H9 (cell line): Measurements from ENCODE around the gene ITPK1. TPM values are rescaled to one million over a fixed set of nuclear protein-coding genes. Genes with fewer than 3 reads are reported as not detected.

Experiments
- DNase-seq: peaks from one replicate; pipeline ENCODE4 v3.0.0-alpha.2; 2017
- H2AFZ ChIP-seq: one replicate; pipeline ENCODE4 v1.6.1; 2013; ENCODE audit warnings: mild to moderate bottlenecking, low read length, control low read depth, moderate library complexity
- H2AK5ac ChIP-seq: 2 replicates; pipeline ENCODE4 v1.6.1; 2013; ENCODE audit warnings: low read length, control low read depth, mixed read lengths; ENCODE audit not compliant: insufficient read length
- H2BK120ac ChIP-seq: one replicate; pipeline ENCODE4 v1.6.1; 2013; ENCODE audit warnings: low read depth, mild to moderate bottlenecking, low read length, control low read depth, inconsistent platforms; ENCODE audit not compliant: poor library complexity, severe bottlenecking
- H2BK12ac ChIP-seq: 2 replicates; pipeline ENCODE4 v1.6.1; 2013; ENCODE audit warnings: low read length, control low read depth, mixed read lengths, low read depth; ENCODE audit not compliant: insufficient read length
- H2BK15ac ChIP-seq: 2 replicates; pipeline ENCODE4 v1.6.1; 2013; ENCODE audit warnings: low read depth, low read length, control low read depth
- H2BK20ac ChIP-seq: one replicate; pipeline ENCODE4 v1.6.1; 2013; ENCODE audit warnings: low read depth, mild to moderate bottlenecking, low read length, control low read depth, inconsistent platforms; ENCODE audit not compliant: poor library complexity, severe bottlenecking
- H2BK5ac ChIP-seq: 2 replicates; pipeline ENCODE4 v1.6.1; 2013; ENCODE audit warnings: low read length, control low read depth, mixed read lengths; ENCODE audit not compliant: insufficient read length
- H3K14ac ChIP-seq: 2 replicates; pipeline ENCODE4 v1.6.1; 2013; ENCODE audit warnings: low read length, control low read depth; ENCODE audit not compliant: insufficient read depth
- H3K18ac ChIP-seq: 2 replicates; pipeline ENCODE4 v1.6.1; 2013; ENCODE audit warnings: low read depth, mild to moderate bottlenecking, mixed read lengths, low read length, control low read depth; ENCODE audit not compliant: insufficient read length
- H3K23ac ChIP-seq: 2 replicates; pipeline ENCODE4 v1.6.1; 2013; ENCODE audit warnings: low read length, control low read depth, mixed read lengths, low read depth; ENCODE audit not compliant: insufficient read length
- H3K23me2 ChIP-seq: 2 replicates; pipeline ENCODE4 v1.6.1; 2013; ENCODE audit warnings: low read depth, mild to moderate bottlenecking, mixed read lengths, low read length, control low read depth; ENCODE audit not compliant: insufficient read length, poor library complexity, severe bottlenecking
- H3K27ac ChIP-seq: 2 replicates; pipeline ENCODE4 v1.5.1; 2013; ENCODE audit warnings: low read length, control low read depth, mixed read lengths, low read depth; ENCODE audit not compliant: insufficient read length
- H3K27me3 ChIP-seq: 2 replicates; pipeline ENCODE4 v1.6.1; 2013; ENCODE audit warnings: low read length, control low read depth, inconsistent platforms; ENCODE audit not compliant: insufficient read depth
- H3K4ac ChIP-seq: 2 replicates; pipeline ENCODE4 v1.6.1; 2013; ENCODE audit warnings: low read depth, mild to moderate bottlenecking, control low read depth, inconsistent platforms, low read length, moderate library complexity
- H3K4me1 ChIP-seq: 2 replicates; pipeline ENCODE4 v1.6.1; 2013; ENCODE audit warnings: low read length, control low read depth, inconsistent platforms; ENCODE audit not compliant: insufficient read depth
- H3K4me2 ChIP-seq: 2 replicates; pipeline ENCODE4 v1.6.1; 2013; ENCODE audit warnings: low read length, control low read depth, mixed read lengths; ENCODE audit not compliant: insufficient read length, insufficient read depth
- H3K56ac ChIP-seq: 2 replicates; pipeline ENCODE4 v1.6.1; 2013; ENCODE audit warnings: low read depth, mild to moderate bottlenecking, mixed read lengths, low read length, control low read depth; ENCODE audit not compliant: insufficient read length
- H3K79me1 ChIP-seq: 2 replicates; pipeline ENCODE4 v1.6.1; 2013; ENCODE audit warnings: low read depth, mild to moderate bottlenecking, moderate library complexity, low read length, control low read depth, inconsistent platforms; ENCODE audit not compliant: insufficient read depth, poor library complexity, severe bottlenecking
- H3K79me2 ChIP-seq: 2 replicates; pipeline ENCODE4 v1.6.1; 2013; ENCODE audit warnings: low read length, control low read depth, inconsistent platforms; ENCODE audit not compliant: insufficient read depth
- H3K9ac ChIP-seq: 2 replicates; pipeline ENCODE4 v1.6.1; 2013; ENCODE audit warnings: low read length, control low read depth, mixed read lengths; ENCODE audit not compliant: insufficient read length; ENCODE audit errors: extremely low read depth
- H3K9me3 ChIP-seq: one replicate; pipeline ENCODE4 v1.6.1; 2013; ENCODE audit warnings: low read depth, low read length, inconsistent platforms; ENCODE audit not compliant: control insufficient read depth
- H3T11ph ChIP-seq: one replicate; pipeline ENCODE4 v1.6.1; 2013; ENCODE audit warnings: mild to moderate bottlenecking, low read length, control low read depth, inconsistent platforms
- H4K20me1 ChIP-seq: one replicate; pipeline ENCODE4 v1.6.1; 2013; ENCODE audit not compliant: control insufficient read depth, insufficient read length, insufficient read depth
- H4K5ac ChIP-seq: 2 replicates; pipeline ENCODE4 v1.6.1; 2013; ENCODE audit warnings: low read depth, mild to moderate bottlenecking, mixed read lengths, low read length, control low read depth; ENCODE audit not compliant: insufficient read length
- H4K8ac ChIP-seq: replicated peaks from 2 replicates; pipeline ENCODE4 v1.6.1; 2013; ENCODE audit warnings: low read length, control low read depth, mixed read lengths, low read depth; ENCODE audit not compliant: insufficient read length
- H4K91ac ChIP-seq: 2 replicates; pipeline ENCODE4 v1.6.1; 2013; ENCODE audit warnings: low read depth, mild to moderate bottlenecking, moderate library complexity, mixed read lengths, low read length, control low read depth; ENCODE audit not compliant: insufficient read length
- H3K27ac Mint-ChIP-seq, 3 experiments: 2 replicates in 2 of 3; 3 replicates in 1 of 3; pipeline ENCODE4 v1.8.0; 2020 to 2021; ENCODE audit warnings: mixed read lengths in 3 of 3, mild to moderate bottlenecking in 1 of 3, moderate library complexity in 1 of 3
- H3K27me3 Mint-ChIP-seq: 2 replicates; pipeline ENCODE4 v1.8.0; 2021; ENCODE audit warnings: low read depth, mild to moderate bottlenecking, moderate library complexity, mixed read lengths
- H3K36me3 Mint-ChIP-seq, 3 experiments: 2 replicates in 2 of 3; 3 replicates in 1 of 3; pipeline ENCODE4 v1.8.0; 2020 to 2021; ENCODE audit warnings: low read depth in 3 of 3, mixed read lengths in 3 of 3; ENCODE audit not compliant: insufficient read depth in 1 of 3
- H3K4me1 Mint-ChIP-seq, 2 experiments: 2 replicates each; pipeline ENCODE4 v1.8.0; 2020; ENCODE audit warnings: mixed read lengths in 2 of 2
- H3K4me3 Mint-ChIP-seq, 2 experiments: 2 replicates in 1 of 2; 3 replicates in 1 of 2; pipeline ENCODE4 v1.8.0; 2020 to 2021; ENCODE audit warnings: mild to moderate bottlenecking in 2 of 2, mixed read lengths in 2 of 2, moderate library complexity in 1 of 2
- H3K9me3 Mint-ChIP-seq, 2 experiments: 2 replicates in 1 of 2; 3 replicates in 1 of 2; pipeline ENCODE4 v1.8.0; 2020; ENCODE audit warnings: mild to moderate bottlenecking in 2 of 2, mixed read lengths in 2 of 2, moderate library complexity in 1 of 2
- WGBS: extraction: QIAGEN DNeasy Blood & Tissue Kit; methylation state at CpG from one replicate; pipeline ENCODE4 v1.1.7; 2013; ENCODE audit warnings: missing lambda C conversion rate, low lambda C conversion rate, mixed read lengths; ENCODE audit not compliant: insufficient read length; ENCODE audit errors: extremely low coverage; 5-methylcytosine and 5-hydroxymethylcytosine counted together
- total RNA-seq: library from RNA; stranded (reverse); gene quantifications from 2 replicates; pipeline ENCODE4 v1.2.1, GENCODE V29; 2021
- TF ChIP-seq, protein P1 (sequence below): fragments of 200-600 bp; sonication (generic); conservative IDR thresholded peaks from 3 replicates; pipeline ENCODE4 v1.8.0; 2021; ENCODE audit warnings: antibody characterized with exemption, mild to moderate bottlenecking

Gene ITPK1
- total RNA-seq, 1 experiment from 2014 or later: 92.7 TPM

DNA sequence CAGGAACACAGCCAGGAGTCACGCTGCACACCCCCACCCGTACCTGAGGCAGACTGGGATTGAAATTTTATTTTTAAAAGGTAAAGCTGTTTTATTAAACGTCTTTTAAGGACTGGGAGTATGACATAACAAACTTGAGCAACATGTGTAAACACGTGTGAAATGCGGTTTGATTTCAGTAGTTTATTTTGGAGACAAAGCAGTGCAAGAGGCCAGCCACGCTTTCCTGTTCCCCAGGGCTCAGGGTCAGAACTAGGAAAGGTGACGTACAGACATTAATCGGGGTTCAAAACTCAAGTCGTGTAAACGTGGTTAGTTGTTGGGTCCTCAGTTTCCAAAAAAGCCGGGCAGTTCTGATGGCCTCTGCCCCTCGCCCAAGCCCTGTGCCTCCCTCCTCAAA, 176.0 kb downstream of the ITPK1 start:
- Histone ChIP-seq H3K9ac (no peak overlapping the region), H4K91ac (no peak overlapping the region), H2AFZ (no peak overlapping the region), H2BK20ac (no peak overlapping the region), H2BK5ac (no peak overlapping the region), H3K79me2 (no peaks in the 10 kb centered on the region), H3T11ph (no peak overlapping the region), H3K18ac (no peak overlapping the region), H2BK12ac (no peak overlapping the region), H3K27ac (no peak overlapping the region), H2BK15ac (no peak overlapping the region), H2AK5ac (no peak overlapping the region), H3K23ac (no peak overlapping the region), H4K8ac (no peak overlapping the region), H4K5ac (no peak overlapping the region), H3K4me2 (no peak overlapping the region), H3K14ac (no peak overlapping the region), H3K23me2 (no peaks in the 10 kb centered on the region), H3K4ac (no peak overlapping the region), H3K56ac (no peak overlapping the region), H3K27me3 (no peaks in the 10 kb centered on the region), H3K4me1 (no peaks in the 10 kb centered on the region), H4K20me1 (no peaks in the 10 kb centered on the region), H2BK120ac (no peak overlapping the region), H3K9me3 (no peaks in the 10 kb centered on the region), H3K79me1 (no peaks in the 10 kb centered on the region)
- Mint-ChIP-seq H3K9me3 (no peaks in the 10 kb centered on the region), H3K27me3 (peaks cover 1% of the 10 kb centered on the region; the same call in 1 of the 2 replicates), H3K36me3 (peaks cover 7 to 13% (median 12%) of the 10 kb centered on the region in 3 experiments), H3K4me3 (no peak overlapping the region), H3K27ac (peak overlapping the region in 1 of 3 experiments; percentile 57; a peak in 1 of 7 replicates), H3K4me1 (no peaks in the 10 kb centered on the region)
- TF ChIP-seq, protein P1, sequence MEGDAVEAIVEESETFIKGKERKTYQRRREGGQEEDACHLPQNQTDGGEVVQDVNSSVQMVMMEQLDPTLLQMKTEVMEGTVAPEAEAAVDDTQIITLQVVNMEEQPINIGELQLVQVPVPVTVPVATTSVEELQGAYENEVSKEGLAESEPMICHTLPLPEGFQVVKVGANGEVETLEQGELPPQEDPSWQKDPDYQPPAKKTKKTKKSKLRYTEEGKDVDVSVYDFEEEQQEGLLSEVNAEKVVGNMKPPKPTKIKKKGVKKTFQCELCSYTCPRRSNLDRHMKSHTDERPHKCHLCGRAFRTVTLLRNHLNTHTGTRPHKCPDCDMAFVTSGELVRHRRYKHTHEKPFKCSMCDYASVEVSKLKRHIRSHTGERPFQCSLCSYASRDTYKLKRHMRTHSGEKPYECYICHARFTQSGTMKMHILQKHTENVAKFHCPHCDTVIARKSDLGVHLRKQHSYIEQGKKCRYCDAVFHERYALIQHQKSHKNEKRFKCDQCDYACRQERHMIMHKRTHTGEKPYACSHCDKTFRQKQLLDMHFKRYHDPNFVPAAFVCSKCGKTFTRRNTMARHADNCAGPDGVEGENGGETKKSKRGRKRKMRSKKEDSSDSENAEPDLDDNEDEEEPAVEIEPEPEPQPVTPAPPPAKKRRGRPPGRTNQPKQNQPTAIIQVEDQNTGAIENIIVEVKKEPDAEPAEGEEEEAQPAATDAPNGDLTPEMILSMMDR: no peak
- no CpG with 5 or more reads among the region's 12 CpGs for WGBS
- DNase-seq: no peak
